Activated T-cell treated with anti-CD3 and anti-CD28 coated beads for 48 hours (primary cell): ENCODE measurements around the gene LSAMP.

Source experiments
- DNase-seq: peaks from one replicate; pipeline ENCODE4 v3.0.0-alpha.2; 2020; ENCODE audit warnings: low read depth

The LSAMP gene

DNA sequence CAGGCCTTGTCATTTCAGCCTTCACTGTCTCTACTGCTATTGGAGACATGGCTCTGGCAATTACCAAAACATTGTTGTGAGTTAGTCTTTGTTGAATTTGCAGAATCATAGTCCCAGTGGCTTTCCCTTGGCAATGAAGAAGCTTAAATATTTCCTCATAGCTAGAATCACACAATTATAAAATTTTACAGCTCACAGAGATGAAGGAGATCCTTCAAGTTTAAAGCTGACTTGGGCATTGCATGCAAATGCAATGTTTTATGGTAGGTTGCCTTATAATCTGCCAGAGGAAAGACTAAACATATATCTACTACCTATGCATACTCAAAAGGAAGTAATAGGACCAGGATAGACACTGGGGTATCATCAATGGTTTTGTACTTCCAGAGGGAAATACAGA is 90.9 kb downstream of the LSAMP start:
- DNase-seq: no peak

DNA sequence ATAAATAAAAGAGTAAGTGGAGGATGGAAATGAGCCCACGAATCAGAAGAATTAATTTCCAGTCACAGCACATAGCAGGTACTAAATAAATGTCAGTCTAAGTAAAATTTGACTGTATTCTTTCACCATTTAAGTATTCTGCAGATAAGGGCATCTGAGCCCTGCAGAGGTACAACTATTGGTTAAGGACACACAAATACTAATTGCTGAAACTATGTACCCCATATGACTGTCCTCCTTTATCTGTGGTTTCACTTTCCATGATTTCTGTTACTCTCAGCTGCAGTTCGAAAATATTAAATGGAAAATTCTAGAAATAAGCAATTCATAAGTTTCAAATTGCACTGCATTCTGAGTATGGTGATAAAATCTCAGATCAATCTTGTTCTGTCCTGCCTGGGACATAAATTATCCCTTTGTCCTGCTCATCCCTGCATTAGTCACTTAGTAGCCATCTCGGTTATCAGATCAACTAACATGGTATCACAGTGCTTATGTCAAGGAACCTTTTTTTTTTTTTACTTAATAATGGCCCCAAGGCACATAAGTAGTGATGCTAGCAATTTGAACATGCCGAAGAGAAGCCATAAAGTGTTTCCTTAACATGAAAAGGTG is 95.1 kb downstream of the LSAMP start:
- no peak for DNase-seq

- no peak for DNase-seq
Observed at GRCh38 chr3:116348216-116348615, 97.1 kb downstream of the LSAMP start.

- no peak for DNase-seq
Observed at GRCh38 chr3:116342499-116342898, 102.8 kb downstream of the LSAMP start.

- no peak for DNase-seq
Observed at GRCh38 chr3:116341899-116342298, 103.4 kb downstream of the LSAMP start.

GRCh38 chr3:116341381-116341780 is 103.9 kb downstream of the LSAMP start:
- no peak for DNase-seq

GRCh38 chr3:116340680-116341216 is 104.5 kb downstream of the LSAMP start:
- DNase-seq: no peak

GRCh38 chr3:116339441-116340028 is 105.8 kb downstream of the LSAMP start:
- DNase-seq: no peak

DNA sequence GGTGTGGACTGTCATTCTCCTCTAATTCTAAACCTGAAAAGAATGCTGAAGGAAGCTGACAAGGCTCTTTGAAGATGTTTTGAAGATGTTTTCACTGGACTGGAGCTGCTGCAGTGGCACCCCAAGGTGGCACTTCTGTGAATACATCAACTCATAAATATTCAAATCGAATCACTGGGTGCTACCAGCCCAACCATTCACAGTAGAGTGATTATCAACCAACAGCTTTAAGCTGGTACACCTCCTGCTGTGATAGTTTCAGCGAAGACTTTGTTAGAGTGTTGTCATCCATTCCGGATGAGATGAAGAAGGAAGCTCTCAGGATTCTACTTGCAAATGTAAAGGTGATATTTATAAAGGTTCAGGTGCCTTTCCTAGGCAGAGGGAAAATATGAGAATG is 106.6 kb downstream of the LSAMP start:
- DNase-seq: no peak

DNA sequence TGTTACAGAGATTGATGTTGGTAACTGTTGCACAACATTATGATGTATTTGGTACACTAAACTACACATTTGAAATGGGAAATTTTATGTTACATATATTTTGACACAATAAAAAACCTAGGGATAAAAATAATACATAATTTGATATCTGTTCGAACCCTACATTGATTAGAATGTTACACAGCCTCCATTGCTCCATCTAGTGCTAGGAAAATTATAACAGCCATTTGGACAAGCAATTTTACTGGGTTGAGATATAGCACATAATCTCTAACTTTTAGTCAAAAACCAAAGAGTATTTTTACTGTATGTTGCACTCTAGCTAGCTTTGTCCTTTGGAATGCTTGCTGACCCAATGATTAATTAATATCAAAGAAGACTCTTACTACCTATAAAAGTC is 108.1 kb downstream of the LSAMP start:
- DNase-seq: no peak

DNA sequence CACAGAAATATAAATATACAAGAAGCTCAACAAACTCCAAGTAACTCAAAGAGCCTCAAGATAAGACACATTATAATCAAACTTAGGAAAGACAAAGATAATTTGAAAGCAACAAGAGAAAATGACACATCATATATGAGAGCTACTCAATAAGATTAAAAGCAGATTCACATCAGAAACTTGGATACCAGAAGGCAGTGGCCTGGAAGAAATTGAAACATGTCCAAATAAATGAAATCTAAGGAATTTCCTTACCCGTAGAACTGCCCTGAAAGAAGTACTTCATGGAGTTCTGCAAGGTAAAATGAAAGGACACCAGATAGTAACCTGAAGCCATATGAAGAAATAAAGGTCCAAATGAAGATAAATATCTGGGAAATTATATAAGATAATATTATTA is 113.9 kb downstream of the LSAMP start:
- DNase-seq: no peak

- no peak for DNase-seq
Observed at GRCh38 chr3:116322750-116323375, 122.4 kb downstream of the LSAMP start.

- DNase-seq: no peak
Observed at GRCh38 chr3:116318370-116318769, 126.9 kb downstream of the LSAMP start.

- DNase-seq: no peak
Observed at GRCh38 chr3:116316771-116317170, 128.5 kb downstream of the LSAMP start.

DNA sequence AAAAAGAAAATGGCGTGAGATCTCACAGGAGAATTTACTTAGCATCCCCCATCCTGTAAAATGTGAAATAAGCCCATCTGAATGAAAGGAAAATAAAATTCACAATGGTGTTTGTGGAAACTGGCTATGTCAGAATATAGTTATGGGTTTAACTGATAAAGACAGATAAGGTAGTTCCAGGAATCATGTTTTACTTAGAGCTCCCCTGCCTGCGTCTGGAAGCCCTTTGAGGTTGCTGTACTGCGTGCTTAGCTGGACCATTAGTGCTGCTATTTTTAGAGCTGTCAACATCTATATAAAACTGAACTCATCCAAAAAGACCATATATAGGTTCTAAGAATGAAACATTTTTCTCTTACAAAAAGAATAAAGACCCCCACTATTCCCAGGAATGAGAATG is 130.8 kb downstream of the LSAMP start:
- no peak for DNase-seq

- DNase-seq: no peak
Observed at GRCh38 chr3:116306720-116307119, 138.6 kb downstream of the LSAMP start.

- DNase-seq: no peak
Observed at GRCh38 chr3:116306149-116306548, 139.1 kb downstream of the LSAMP start.

DNA sequence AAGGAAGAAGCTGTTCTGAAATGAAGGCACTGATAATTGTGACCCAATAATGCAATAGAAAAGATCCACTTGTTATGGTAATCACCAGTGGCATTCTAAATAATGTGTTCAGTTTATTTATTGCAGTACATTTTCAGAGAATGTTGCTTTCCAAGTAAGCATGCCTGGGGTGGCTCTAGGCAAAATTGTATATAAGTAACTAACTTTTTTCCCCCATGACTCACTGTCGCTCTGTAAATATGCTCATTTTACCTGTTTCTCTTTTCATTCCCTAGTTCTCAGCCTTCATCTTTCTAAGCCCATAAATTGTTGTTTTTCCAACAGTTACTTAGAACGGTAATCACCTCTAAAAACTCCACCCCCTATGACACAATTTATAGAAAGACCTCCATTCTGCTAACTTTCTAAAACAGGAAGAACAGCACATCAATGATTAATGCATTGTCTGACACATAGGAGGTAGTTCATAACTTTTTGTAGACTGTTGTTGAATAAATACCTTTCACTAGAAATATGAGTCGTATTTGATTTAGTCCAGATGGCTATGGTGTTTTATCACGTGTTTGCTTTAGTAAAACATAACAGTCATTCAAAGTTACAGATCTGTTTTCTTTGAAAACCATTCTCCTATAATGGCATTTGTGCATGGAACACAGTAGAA is 143.1 kb downstream of the LSAMP start:
- no peak for DNase-seq

DNA sequence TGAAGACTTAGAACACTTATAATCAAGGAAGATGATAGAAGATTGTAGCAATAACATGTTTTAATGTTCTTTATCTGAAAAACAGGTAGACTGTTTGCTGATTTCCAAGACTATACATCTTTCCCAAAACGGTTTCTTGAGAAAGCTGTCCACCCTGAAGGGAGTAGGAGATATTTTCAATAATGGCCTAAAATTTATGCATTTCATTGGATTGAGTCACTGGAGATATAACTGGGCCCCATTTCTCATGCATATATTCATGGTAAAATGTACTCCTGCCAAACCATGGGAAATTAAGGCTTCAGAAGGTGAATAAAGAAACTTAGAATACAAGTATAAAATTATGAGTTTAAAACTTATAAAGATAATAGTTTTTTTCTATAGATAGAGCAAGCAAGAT is 143.9 kb downstream of the LSAMP start:
- DNase-seq: no peak

DNA sequence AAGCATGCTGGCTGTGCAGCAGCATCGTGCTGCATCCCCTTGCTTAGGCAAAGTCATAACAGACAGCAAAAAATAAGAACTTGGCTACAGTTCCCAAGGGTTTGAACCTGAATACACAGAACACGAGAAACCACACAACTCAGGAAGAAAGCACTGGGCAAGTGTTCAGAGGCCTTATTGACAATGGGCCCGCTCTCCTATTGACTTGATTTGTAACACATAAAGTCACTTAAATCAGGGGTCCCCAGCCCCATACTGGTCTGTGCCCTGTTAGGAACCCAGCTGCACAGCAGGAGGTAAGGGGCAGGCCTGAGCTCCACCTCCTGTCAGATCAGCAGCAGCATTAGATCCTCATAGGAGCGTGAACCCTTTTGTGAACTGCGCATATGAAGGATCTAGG is 145.1 kb downstream of the LSAMP start:
- no peak for DNase-seq

- no peak for DNase-seq
Observed at GRCh38 chr3:116299646-116300081, 145.6 kb downstream of the LSAMP start.

DNA sequence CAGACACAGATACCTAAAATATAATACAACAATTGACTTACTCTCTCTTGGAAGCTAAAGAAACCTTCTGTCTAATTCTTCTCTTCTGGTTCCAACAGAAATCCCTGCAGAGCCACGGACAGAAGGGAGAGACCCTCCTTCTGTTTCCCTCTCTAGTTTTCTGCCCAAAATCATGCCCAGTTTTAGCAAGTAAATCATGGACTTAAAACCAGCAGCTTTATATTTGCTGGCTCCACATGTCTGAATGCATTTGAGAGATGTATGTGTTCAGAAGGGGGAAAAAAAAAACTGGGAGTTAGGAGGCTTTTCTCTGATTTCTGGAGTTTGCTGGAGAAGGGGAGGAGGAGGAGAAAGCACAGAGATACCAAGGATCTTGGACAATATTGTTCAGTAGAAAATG is 147.1 kb downstream of the LSAMP start:
- DNase-seq: no peak

DNA sequence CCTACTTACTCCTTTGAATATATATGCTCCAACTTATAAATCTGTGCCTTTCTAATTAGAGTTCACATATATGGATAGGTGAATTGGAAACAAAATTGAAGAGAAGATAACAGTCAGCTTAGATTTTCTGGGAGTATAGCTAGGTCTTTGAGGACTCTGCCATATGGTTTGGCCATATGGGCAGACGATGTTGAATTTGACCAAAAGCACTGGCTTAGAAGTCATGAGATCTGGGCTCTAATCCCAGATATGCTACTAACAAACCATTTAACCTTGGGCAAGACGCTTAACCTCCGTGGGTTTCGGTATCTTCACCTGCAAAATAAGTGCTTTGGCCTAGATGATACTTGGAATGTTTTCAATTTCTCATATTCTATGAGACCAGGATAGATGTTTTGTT is 154.1 kb downstream of the LSAMP start:
- no peak for DNase-seq
